ENCODE data around the gene NAGA.

DNA sequence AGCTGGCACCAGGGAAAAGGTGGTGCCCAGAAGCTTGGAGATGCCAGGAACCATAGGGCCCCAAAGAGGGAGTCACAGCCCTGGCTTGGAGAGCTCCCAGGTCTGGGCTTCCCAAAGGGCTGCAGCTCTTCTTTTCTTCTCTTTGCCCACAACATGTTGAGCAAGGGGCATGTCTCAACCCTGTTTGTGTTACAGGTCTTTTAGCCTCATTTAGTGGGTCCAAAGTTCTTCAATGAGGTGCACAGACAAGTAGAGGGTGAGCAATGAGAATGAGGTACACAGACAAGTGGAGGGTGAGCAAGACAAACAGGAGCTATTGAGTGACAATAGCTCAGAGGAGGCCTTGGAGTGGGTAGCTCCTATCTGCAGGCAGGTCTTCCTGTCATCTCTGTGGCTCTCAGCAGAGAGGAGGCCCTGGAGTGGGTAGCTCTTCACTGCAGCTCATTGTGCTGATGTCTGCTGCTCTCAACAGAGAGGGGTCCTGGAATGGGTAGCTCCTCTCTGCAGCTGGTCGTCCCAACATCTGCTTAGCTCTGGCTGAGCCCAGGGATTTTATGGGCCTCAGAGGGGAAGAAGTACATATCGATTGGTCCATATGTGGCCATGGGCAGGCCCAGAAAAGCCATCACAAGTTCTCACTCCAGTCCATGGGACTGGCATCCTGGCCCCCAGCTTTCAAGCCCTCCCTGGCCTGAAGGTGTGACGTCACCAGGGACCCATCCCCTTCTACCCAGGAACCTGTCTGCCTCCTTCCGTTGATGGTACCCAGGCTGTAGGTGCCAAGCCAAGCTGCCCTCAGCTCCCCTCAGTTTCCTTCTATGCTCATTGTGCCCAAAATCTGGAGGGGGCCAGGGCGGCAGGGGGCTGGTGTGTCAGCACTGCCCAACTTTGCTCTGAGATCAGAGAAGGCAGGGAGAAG, 37.1 kb downstream of the NAGA start:
- TF ChIP-seq, protein P1, sequence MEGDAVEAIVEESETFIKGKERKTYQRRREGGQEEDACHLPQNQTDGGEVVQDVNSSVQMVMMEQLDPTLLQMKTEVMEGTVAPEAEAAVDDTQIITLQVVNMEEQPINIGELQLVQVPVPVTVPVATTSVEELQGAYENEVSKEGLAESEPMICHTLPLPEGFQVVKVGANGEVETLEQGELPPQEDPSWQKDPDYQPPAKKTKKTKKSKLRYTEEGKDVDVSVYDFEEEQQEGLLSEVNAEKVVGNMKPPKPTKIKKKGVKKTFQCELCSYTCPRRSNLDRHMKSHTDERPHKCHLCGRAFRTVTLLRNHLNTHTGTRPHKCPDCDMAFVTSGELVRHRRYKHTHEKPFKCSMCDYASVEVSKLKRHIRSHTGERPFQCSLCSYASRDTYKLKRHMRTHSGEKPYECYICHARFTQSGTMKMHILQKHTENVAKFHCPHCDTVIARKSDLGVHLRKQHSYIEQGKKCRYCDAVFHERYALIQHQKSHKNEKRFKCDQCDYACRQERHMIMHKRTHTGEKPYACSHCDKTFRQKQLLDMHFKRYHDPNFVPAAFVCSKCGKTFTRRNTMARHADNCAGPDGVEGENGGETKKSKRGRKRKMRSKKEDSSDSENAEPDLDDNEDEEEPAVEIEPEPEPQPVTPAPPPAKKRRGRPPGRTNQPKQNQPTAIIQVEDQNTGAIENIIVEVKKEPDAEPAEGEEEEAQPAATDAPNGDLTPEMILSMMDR (IDR thresholded peaks at IDR 0.05) = no peak
- TF ChIP-seq POLR2A (IDR thresholded peaks at IDR 0.05; ENCODE audit: low read depth) = no peak
- TF ChIP-seq EP300 (IDR thresholded peaks at IDR 0.05) = no peak

Measured in esophagus muscularis mucosa (tissue), 4 donors.